ENCODE results near the gene KCNT2.
"Not testable (repeated sequence)": the region's sequence is repeated elsewhere in the genome, so short reads cannot be mapped to it uniquely, and the experiment has no call there.

The KCNT2 gene

DNA sequence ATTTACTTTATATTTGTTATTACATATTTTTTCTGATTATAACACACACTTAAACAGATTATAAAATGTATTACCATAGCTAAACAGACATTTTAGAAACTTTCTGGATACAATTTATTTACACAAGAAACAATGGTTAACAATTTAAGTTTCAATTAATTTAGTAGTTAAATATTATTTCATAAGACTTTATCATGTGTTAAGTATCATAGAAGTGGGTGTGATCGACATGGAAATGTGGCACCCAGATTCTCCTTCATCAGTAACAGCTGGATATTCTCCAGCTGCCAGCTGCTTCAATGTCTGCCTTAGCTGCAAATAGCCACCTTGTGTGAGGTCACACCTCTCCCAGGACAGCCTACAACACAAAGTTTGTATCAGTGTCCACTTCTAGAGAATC, 97.8 kb downstream of the KCNT2 start:
- no peak for DNase-seq

DNA sequence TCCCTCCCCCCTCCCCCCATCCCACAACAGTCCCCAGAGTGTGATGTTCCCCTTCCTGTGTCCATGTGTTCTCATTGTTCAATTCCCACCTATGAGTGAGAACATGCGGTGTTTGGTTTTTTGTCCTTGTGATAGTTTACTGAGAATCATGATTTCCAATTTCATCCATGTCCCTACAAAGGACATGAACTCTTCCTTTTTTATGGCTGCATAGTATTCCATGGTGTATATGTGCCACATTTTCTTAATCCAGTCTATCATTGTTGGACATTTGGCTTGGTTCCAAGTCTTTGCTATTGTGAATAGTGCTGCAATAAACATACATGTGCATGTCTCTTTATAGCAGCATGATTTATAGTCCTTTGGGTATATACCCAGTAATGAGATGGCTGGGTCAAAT, 104.0 kb downstream of the KCNT2 start:
- not testable (repeated sequence) for DNase-seq

DNA sequence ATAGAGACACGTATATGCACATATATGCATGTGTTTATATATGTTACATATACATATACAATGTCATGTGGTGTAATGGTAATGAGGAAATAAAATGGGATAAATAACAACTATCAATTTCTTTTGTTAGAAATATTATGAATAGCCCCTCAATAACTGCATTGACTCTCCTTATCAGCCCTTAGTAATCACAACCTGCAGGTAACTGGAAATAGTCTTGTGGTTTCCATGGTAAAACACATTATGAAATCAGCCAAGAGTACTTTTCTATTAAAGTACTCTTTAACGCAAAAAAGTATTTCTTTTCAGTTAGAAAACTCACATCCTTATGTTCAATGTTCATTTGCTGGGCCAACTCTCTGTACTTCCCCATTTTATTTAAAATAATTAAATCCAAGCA, 105.8 kb downstream of the KCNT2 start:
- no peak for DNase-seq

DNA sequence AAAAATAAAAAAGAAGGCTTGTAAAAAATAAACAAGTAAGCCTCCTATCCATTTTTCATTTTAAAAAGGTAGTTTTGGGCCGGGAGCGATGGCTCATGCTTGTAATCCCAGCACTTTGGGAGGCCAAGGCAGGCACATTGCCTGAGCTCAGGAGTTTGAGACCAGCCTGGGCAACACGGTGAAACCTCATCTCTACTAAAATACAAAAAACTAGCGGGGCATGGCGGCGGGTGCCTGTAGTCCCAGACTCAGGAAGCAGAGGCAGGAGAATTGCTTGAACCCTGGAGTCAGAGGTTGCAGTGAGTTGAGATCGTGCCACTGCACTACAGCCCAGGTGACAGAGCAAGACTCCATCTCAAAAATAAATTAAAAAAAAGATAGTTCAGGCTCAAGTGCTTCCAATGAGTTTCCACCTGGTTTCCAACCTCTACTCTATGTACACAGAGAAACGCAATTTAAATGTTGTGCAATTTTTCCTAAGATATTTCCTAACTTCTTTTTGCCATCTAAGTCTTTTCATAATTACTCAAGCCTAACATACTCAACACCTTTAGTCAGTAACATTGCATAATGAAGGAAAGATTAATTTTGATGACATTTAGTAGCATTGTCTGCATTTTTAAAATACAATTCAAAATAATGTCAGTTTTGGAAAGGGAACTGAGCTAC, 106.3 kb downstream of the KCNT2 start:
- no peak for DNase-seq

DNA sequence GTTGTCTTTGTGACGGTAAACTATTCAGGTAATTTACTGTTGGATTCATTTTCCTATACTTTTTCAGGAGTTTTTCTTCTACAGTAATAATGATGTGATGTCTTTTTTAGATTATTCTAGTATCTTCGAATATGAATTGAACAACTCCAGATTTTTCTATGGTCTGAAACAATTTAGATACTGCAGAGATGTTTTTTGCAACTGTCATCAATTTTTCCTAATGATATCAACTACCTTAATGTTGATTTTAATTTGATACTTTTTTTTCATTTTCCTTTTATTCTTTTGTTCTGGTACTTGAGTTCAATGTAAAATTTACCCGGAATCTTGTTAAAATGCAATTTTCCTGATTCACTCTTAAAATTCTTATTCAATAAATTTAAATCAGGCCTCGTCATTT, 110.4 kb downstream of the KCNT2 start:
- DNase-seq, result no peak

DNA sequence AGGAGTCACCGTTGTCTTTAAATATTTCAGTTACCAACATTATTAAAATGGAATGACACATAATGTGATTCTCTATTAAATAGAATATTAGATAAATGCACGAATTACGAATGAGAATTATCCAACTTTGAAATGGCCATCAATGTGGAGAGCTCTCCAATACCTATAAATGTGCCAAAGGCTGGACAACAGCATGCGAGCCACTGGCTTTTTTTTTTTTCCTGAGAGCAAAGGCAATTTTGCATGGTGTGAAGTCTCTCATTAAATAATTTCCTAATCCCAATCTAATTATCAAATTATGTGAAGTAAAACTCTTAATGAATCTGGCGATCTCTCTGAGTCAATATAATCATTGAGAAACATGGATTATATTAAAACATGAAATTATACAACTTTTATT, 113.5 kb downstream of the KCNT2 start:
- DNase-seq, result no peak

DNA sequence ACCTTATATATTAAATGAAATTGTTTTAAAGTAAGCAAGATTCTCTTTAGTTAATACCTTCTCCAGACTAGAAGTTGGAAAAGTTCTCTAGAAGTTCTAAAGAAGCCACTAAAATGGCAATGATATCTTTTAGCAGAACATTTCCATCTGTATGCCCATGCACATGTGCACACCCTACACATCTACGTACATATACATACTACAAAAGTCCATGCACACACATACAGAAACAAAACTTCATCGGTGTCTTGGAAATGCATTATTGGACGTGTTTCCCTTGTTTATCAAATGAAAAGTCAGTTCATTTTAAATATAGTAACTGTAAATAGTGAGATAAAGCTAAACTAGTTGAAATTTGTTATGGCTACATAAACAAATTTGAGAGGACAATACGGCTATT, 114.4 kb downstream of the KCNT2 start:
- no peak for DNase-seq

DNA sequence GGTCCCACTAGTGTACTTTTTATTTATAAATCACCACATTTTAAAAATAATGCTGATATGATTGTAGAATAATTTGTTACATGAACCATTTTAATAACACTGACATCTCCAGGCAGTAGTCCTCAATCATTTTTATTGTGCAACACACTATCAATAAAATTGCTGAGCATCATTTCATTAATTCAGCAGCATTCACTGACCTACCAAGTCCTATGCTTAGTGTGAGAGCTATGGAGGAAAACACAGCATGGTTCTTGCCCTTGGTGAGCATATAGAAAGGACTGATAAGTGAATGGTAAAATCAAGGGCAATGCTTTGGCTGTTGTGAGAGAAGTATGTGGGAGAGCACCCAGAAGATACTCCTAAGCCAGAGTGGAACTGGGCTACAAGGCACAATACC, 119.7 kb downstream of the KCNT2 start:
- DNase-seq, result no peak

DNA sequence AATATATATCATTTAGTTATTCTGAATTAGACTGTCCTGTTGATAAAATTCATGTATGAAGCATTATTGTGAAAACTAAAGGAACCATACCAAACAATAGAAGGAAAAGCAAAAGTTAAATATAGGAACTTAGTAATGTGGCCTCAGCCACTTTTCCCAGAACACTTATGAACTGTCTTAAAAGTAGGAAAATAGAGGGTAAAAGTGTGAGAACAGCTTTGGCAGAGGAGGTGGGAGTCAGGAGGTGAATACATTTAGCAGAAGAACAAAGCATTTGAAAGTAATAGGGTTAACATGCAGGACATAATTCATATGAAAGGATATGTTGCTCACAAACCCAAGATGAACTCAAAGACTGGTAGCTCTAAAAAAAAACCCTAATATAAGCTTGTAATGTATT, 121.9 kb downstream of the KCNT2 start:
- DNase-seq, result no peak

DNA sequence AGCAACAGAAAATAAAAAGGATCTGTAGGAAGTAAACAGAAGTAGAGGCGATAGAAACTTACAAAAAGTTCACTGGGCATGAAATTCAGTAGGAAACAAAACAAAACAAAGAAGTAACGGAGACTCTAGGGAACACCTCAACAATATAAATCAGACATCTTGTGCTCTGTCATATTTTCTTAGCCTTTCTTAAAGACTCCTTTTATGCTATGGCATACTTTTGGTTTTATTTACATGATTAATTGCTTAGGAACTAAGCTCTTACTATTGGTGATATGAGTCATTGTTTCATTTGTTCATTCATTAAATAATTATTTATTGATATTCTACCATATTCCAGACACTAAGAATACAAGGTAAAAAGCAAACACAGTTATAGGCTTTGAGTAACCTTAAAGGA, 126.6 kb downstream of the KCNT2 start:
- DNase-seq, result no peak

DNA sequence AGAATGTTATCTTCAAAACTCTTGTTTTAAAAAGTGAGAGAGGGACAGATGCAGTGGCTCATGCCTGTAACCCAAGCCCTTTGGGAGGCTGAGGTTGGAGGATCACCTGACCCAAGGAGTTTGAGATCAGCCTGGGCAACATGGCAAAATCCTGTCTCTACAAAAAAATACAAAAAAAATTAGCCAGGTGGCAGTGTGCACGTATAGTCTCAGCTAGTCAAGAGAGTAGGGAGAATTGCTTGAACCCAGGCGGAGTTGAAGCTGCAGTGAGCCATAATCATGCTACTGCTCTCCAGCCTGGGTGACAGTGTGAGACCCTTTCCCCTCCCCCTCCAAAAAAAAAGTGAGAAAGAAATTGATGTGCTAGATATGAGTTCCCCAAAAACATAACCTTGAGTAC, 131.0 kb downstream of the KCNT2 start:
- no peak for DNase-seq

DNA sequence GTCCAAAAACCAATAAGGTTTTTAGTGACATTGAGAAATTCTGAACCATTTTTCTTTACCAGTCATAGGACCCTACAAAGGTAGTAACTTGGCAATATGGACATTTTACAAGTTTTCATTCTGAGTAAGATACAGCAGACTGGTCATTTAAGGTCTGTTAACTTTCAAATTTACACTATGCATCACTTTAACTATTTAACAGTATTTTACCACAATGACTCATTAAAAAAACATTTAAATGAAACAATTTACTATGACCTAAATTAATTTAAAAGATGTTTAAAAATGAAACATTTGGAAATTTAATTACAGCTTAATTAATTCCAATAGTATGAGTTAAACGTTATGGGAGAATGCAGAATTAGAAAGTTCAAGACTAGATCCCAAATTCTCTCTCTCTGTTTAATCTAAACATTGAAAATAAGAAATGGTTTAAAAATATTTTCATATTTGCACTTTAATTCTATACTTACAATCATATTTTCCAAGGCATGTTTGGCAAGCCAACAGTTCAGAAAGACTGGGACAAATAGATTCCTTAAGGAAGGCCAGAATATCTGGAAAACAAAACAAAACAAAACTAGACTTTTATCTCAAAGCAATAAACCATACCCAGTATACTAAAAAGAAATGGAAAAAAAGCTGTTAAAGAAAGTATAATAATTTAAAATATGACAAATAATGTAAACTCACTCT, 140.9 kb downstream of the KCNT2 start:
- DNase-seq, result no peak

DNA sequence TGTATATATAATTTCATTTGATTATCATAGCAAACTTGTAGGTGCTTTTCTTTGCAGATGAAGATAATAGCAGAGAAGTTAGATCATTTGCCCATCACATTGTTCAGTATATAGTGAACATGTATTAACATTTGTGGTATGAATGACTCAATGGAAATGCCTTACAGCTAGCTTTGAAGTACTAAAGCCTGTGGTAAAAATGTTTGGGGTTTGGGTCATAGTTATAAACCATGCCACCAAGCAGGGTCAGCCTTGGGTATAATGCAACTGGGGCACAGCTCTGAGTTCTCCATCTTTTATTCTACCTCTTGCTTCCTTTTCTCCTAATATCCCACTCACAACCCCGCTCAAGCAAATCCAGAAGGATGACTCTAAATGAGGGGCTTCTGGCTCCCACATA, 141.6 kb downstream of the KCNT2 start:
- no peak for DNase-seq

DNA sequence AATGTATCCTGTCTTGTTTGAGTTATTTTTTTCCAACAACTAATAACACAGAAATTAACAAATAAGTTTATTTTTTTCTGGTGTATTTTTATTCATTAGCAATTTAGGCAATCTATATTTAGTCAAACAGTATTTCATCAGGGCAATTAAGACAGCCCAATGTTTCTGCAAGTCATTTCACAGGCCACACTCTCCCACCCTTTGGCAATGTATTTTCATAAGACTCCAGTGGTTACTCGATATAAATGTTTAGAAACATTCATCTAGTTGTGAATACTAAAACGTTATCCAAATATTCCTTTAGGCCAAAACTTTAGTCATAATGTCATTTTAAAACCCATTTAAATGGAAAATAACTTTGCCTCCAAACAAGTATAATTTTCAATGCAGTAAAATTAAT, 142.1 kb downstream of the KCNT2 start:
- no peak for DNase-seq

DNA sequence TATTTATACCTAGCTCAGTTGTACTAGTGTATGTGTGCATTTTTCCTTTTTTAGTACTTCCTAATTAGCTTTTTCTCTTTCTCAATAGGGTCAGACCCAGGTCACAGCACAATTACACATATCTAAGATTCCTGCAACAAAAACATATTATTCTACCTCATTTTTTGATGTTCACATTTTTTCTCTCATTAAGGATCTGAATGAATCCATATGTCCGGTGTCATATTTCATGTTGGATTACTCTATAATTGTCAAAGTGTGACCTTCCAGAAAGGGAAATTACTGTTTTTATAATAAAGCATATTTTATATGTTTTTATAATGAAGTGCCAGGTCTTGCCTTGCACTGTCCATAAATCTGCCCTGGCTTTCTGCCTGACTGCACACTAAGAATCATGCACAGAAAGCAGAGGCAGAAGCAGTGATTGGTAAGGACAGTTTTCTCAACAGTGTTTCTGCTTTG, 143.7 kb downstream of the KCNT2 start:
- no peak for DNase-seq

DNA sequence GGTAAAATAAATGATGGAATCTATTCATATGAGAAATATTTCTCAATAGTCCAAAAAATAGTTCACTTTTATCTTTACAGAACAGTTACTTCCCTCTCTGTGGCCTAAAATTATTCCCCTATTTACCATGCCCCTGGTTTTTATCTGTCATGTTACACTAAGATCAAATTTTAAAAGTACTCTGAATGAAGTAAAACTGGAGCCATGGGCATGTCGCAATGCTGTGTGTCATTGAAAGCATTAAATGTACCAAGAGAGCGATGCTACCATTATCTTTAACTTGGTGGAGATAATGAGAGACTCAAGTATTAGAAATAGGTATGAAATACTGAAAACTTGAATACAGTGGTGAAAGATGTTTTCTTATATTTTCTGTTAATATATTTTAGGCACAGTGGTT, 146.2 kb downstream of the KCNT2 start:
- DNase-seq, result no peak

DNA sequence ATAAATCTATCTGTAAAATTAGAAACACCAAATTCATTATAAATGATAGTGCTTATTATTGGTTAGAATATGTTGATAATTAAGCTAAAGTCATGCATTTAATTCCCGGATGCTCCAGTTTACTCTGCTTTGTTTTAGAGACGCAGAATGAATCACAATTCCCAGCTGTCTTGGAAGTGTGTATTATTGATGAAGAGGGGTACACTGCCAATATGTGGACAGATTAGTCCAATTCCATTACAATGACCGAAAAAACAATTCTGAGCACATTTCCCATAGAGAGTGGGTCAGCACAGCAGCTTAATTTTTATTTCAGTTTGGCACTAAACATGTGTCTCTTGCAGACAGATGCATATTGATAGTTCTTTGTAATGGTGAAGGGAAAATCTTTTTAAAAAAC, 146.7 kb downstream of the KCNT2 start:
- no peak for DNase-seq

DNA sequence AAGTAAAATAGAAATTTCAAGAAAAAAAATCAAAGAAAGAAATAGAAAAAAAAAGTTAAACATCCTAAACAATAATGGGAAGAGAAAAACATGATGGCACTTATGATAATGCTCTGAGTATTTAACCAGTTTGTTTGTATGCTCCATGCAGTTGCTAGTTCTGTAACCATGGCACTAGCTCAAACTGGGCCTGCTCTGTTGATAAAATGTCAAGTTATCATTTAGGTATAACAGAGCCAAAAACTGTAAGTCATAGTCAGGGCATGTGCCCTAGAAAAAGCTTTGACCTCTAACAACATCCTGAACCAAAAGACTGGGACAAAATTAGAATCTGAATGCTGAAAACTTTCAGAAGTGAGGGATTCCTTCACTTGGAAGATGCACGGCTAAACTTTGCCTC, 148.9 kb downstream of the KCNT2 start:
- DNase-seq, result no peak

DNA sequence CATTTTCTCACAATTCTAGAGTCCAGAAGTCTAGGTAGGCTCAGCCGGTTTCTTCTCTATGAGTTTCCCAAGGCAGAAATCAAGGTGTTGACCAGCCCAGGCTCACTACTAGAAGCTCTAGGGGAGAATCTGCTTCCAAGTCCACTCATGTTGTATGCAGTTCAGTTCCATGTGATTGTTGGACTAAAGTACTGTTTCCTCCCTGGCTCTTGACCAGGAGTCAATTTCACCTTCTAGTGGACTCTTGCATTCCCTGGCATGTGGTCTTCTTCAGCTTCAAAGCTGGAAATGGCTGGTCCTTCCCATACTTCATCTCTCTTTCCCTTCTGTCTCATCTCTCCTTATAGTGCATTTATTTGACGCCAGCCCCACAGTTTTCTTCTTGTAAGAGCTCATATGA, 153.4 kb downstream of the KCNT2 start:
- no peak for DNase-seq

DNA sequence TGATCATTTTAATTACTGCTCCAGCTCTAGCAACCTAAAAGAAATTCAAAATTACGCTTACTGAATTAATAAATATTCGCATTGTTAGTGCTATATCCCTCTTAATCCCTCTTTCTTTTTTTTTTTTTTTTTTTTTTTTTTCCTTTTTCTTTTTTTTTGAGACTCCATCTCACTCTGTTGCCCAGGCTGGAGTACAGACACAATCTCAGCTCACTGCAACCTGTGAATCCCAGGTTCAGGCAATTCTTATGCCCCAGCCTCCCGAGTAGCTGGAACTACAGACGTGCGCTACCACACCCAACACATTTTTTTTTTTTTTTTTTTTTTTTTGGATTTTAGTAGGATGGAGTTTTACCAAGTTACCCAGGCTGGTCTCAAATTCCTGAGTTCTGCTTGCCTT, 157.1 kb downstream of the KCNT2 start:
- DNase-seq, result no peak

DNA sequence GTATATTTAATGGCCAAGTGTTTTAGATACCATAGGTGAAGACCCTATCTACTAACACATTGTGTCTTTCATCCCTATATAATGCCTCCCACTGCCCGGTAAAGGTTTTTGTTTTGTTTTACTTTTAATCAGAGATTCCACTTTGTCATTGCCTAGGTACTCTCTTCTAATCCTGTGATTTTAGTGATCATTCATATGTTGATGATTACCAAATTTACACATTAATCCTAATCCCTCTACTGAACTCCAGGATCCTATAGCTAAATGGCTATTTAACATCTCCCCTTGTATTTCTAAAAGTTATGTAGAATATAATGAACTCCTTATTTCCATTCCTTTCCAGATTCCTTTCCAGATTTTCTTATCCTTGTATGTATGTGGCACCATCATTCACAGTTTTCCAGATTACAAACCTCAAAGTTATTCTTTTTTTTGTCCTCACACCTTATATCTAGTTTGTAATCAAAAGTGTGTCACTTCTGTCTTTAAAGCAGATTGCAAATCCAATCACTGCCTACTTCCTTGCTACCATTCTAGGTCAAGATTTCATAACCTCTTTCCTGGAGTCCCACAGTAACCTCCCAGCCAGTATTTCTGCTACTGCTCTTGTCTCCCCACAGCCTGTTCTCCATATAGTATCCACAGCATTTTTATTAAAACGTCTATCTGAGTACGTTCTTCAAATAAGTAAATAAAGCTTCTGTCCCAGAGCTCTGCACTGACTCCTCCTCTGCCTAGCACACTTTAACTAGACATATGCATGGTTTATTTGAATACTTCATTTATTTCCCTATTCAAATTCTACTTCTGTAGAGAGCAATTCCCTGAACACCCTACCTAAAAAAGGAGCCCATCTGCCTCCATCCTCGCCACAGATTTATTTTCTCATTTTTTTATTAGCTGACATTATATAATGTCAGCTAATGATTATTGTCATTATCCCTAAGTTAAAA, 157.8 kb downstream of the KCNT2 start:
- DNase-seq, result peak; percentile 43

DNA sequence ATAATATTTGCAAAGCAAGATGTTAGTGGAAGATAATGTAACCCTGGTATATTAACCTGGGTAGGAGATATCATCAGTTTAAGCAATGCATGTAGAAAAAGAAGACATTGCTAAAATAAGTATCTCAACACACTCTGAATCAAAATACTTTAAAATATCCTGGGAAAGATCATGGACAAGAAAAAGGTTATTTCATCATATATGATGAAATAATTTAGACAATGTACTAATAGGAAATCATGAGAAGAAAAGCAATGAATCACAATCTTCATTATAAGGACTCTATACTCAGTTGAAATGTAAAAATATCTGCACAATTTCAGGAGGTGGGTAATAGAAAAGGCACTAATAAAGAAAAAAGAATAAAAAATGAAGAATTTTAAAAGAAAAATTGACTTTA, 158.8 kb downstream of the KCNT2 start:
- no peak for DNase-seq

DNA sequence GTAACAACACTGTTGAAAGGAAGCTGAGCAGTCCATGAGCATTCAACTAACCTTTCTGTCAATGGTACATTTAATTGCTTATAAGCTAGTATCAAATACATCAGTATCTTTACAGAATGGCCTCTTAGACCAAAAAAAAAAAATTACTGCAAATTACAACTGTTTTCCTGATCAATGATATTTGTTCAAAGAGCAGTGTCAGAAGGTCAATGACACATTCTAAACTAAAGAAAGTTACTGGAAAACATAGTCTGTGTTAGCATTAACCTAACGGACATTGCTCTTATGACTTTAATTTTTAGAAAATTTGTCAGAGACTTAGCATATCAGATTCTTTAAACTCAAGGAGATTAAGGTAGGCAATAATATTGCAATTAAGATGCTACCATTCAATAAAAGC, 162.5 kb downstream of the KCNT2 start:
- DNase-seq, result no peak

DNA sequence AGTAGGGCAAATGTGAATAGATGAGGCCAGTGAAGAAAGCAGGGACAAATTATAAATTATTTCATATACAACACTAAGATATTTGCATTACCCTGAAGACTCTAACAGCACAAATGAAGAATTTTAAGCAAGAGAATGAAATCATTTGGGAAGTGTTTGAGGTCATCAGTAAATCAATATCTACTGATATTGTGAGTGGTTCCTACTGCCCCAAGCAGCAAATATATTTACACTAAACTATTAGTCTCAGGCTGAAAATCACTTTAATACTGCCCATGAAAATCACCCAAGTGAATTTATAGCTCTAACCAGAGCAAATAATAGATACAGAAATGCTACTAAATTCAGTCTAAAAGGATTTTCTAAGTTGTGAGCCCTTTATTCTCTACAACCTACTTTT, 163.6 kb downstream of the KCNT2 start:
- no peak for DNase-seq
